Measurements from ENCODE around the gene CLDN3. TPM values are rescaled to one million over a fixed set of nuclear protein-coding genes. Genes with fewer than 3 reads are reported as not detected.

The CLDN3 gene
- polyA plus RNA-seq, 1 donor from 2014 or later: not detected

DNA sequence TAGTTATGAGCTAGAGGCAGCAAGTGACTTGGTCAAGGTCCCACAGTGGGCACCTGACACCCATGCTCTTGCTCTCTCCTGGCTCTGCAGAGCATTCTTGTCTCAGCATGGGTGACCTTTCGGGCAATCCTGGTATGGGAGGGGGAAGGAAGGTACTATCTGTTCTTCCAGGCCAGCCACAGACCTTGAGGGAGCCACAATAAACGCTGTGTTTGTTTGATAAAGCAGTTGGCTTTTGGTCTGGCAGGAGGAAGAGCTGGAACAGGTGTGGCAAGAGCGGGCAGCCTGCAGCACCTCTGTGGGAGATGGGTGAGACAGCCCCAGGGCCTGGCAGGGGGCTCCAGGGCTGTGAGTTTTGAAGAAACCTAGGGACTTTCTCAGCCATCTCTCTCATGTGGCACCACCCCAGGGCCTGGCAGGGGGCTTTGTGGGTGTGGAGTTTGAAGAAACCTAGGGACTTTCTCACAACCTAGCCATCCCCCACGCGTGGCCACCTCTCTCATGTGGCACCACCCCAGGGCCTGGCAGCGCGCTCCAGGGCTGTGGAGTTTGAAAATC, 11.4 kb downstream of the CLDN3 start:
- TF ChIP-seq RAD21 (conservative IDR thresholded peaks at IDR 0.05): no peak
- no peak for TF ChIP-seq MXI1 (conservative IDR thresholded peaks at IDR 0.05; ENCODE audit: poor library complexity, severe bottlenecking)
- no peak for TF ChIP-seq TAF1 (IDR thresholded peaks at IDR 0.05; ENCODE audit: low read depth)
- TF ChIP-seq POLR2AphosphoS5 (IDR thresholded peaks at IDR 0.05): no peak
- TF ChIP-seq EZH2 (IDR thresholded peaks at IDR 0.05; ENCODE audit: borderline replicate concordance, insufficient read depth, low read length, poor library complexity, severe bottlenecking): no peak
- no peak for TF ChIP-seq CTCF (IDR thresholded peaks at IDR 0.05; ENCODE audit: poor library complexity, severe bottlenecking)
- no peak for TF ChIP-seq EP300 (conservative IDR thresholded peaks at IDR 0.05; ENCODE audit: poor library complexity, severe bottlenecking)
- no peak for TF ChIP-seq SMC3 (conservative IDR thresholded peaks at IDR 0.05; ENCODE audit: poor library complexity)
- TF ChIP-seq, protein P1, sequence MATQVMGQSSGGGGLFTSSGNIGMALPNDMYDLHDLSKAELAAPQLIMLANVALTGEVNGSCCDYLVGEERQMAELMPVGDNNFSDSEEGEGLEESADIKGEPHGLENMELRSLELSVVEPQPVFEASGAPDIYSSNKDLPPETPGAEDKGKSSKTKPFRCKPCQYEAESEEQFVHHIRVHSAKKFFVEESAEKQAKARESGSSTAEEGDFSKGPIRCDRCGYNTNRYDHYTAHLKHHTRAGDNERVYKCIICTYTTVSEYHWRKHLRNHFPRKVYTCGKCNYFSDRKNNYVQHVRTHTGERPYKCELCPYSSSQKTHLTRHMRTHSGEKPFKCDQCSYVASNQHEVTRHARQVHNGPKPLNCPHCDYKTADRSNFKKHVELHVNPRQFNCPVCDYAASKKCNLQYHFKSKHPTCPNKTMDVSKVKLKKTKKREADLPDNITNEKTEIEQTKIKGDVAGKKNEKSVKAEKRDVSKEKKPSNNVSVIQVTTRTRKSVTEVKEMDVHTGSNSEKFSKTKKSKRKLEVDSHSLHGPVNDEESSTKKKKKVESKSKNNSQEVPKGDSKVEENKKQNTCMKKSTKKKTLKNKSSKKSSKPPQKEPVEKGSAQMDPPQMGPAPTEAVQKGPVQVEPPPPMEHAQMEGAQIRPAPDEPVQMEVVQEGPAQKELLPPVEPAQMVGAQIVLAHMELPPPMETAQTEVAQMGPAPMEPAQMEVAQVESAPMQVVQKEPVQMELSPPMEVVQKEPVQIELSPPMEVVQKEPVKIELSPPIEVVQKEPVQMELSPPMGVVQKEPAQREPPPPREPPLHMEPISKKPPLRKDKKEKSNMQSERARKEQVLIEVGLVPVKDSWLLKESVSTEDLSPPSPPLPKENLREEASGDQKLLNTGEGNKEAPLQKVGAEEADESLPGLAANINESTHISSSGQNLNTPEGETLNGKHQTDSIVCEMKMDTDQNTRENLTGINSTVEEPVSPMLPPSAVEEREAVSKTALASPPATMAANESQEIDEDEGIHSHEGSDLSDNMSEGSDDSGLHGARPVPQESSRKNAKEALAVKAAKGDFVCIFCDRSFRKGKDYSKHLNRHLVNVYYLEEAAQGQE (IDR thresholded peaks at IDR 0.05; ENCODE audit: borderline replicate concordance): no peak
- Histone ChIP-seq H3K9me3 (ENCODE audit: low read length) (no peaks in the 10 kb centered on the region), H2AFZ (ENCODE audit: low read depth, low read length) (no peak overlapping the region), H3K9ac (ENCODE audit: low read length) (no peak overlapping the region), H3K4me2 (ENCODE audit: low read length) (no peak overlapping the region), H3K9me2 (ENCODE audit: insufficient read depth, low read length) (no peaks in the 10 kb centered on the region), H3K27ac (ENCODE audit: low read length) (no peak overlapping the region), H3F3A (ENCODE audit: insufficient read depth, low read length, poor library complexity, severe bottlenecking) (no peaks in the 10 kb centered on the region), H3K27me3 (ENCODE audit: insufficient read depth, low read depth, low read length) (no peaks in the 10 kb centered on the region), H3K36me3 (ENCODE audit: insufficient read depth, low read length) (no peaks in the 10 kb centered on the region), H3K4me3 (ENCODE audit: low read length) (no peak overlapping the region), H3K79me2 (replicated peaks; ENCODE audit: insufficient read depth, low read length) (no peaks in the 10 kb centered on the region), H4K20me1 (ENCODE audit: insufficient read depth) (no peaks in the 10 kb centered on the region)

DNA sequence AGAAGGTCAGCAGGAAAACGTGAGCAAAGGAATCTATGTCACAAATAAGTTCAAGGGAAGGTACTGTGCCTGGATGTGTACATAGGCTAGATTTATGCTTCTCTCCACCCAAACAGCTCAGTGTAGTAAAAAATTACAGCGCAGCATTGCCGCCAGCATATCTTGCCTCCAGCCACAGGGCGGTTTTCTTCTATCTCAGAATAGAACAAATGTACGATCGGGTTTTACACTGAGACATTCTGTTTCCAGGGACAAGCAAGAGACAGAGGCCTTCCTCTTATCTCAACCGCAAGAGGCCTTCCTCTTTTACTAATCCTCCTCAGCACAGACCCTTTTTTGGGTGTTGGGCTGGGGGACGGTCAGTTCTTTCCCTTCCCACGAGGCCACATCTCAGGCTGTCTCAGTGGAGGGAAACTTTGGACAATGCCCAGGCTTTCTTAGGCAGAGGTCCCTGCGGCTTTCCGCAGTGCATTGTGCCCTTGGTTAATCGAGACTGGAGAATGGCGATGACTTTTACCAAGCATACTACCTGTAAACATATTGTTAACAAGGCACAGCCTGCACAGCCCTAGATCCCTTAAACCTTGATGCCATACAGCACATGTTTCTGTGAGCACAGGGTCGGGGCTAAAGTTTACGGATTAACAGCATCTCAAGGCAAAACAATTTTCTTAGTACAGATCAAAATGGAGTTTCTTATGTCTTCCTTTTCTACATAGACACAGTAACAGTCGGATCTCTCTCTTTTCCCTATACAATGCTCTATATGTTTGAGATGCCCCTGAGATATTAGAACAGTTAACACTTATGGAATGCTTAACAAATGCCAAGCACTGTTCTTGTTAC, 19.9 kb downstream of the CLDN3 start:
- Histone ChIP-seq H3K36me3 (ENCODE audit: insufficient read depth, low read length) (no peaks in the 10 kb centered on the region), H3K79me2 (replicated peaks; ENCODE audit: insufficient read depth, low read length) (no peaks in the 10 kb centered on the region), H3F3A (ENCODE audit: insufficient read depth, low read length, poor library complexity, severe bottlenecking) (no peaks in the 10 kb centered on the region), H3K4me2 (ENCODE audit: low read length) (no peak overlapping the region), H2AFZ (ENCODE audit: low read depth, low read length) (no peak overlapping the region), H3K27ac (ENCODE audit: low read length) (no peak overlapping the region), H3K4me3 (ENCODE audit: low read length) (no peak overlapping the region), H3K9me2 (ENCODE audit: insufficient read depth, low read length) (no peaks in the 10 kb centered on the region), H3K27me3 (ENCODE audit: insufficient read depth, low read depth, low read length) (no peaks in the 10 kb centered on the region), H3K9me3 (ENCODE audit: low read length) (no peaks in the 10 kb centered on the region), H3K9ac (ENCODE audit: low read length) (no peak overlapping the region), H4K20me1 (ENCODE audit: insufficient read depth) (no peaks in the 10 kb centered on the region)
- TF ChIP-seq EP300 (conservative IDR thresholded peaks at IDR 0.05; ENCODE audit: poor library complexity, severe bottlenecking) (no peak), CTCF (IDR thresholded peaks at IDR 0.05; ENCODE audit: poor library complexity, severe bottlenecking) (no peak), TAF1 (IDR thresholded peaks at IDR 0.05; ENCODE audit: low read depth) (no peak), SMC3 (conservative IDR thresholded peaks at IDR 0.05; ENCODE audit: poor library complexity) (no peak), POLR2AphosphoS5 (IDR thresholded peaks at IDR 0.05) (no peak), EZH2 (IDR thresholded peaks at IDR 0.05; ENCODE audit: borderline replicate concordance, insufficient read depth, low read length, poor library complexity, severe bottlenecking) (no peak), RAD21 (conservative IDR thresholded peaks at IDR 0.05) (no peak), MXI1 (conservative IDR thresholded peaks at IDR 0.05; ENCODE audit: poor library complexity, severe bottlenecking) (no peak)

Data from neural cell (in vitro differentiated cells).